A375 (cell line): ENCODE data around the gene OGFOD2. TPM values are rescaled to one million over a fixed set of nuclear protein-coding genes. Genes with fewer than 3 reads are reported as not detected.

Source experiments
- small RNA-seq: library from RNA; depleted of rRNA; stranded (forward); fragments of <200 nt; gene quantifications from one replicate; pipeline ENCODE3, GENCODE V24; 2014
- total RNA-seq: library from RNA; depleted of rRNA; stranded (reverse); fragments of >200 nt; shearing (Covaris generic); gene quantifications from 2 replicates; pipeline ENCODE4 v1.2.3, GENCODE V29; 2014; rRNA removed

Gene OGFOD2
- 37.7 and 38.1 TPM in 2 replicates for total RNA-seq

GRCh38 chr12:122974892-122975789 lies at the start of gene OGFOD2:
Gene OGFOD2, plus strand, starts transcription at chr12:122975244. Its CDS starts 8 bp downstream, at chr12:122975252.

GRCh38 chr12:122965851-122966742 lies 8.9 kb upstream of the OGFOD2 start, which contains the start of gene ABCB9:
Gene ABCB9, minus strand, starts transcription at chr12:122966463. Its CDS starts 6,228 bp downstream, at chr12:122960235.

GRCh38 chr12:122980183-122981035 lies 5.4 kb downstream of the OGFOD2 start, which contains the start of gene ARL6IP4:
Gene ARL6IP4, plus strand, starts transcription at chr12:122980681. Its CDS starts 459 bp downstream, at chr12:122981140.

Small RNAs within 50 kb of the gene (small RNA-seq; reads per million reads assigned to genes)
- not detected for gene ARL6IP4
- not detected for gene MIR4304

Other genes with a start within 250 kb of the OGFOD2 start
- 0.11 TPM in 1 of 2 replicates, not detected in the other for gene HCAR1, start 244.4 kb upstream of the OGFOD2 start, total RNA-seq
- 48.0 and 51.6 TPM in 2 replicates for gene DENR, start 222.4 kb upstream of the OGFOD2 start, total RNA-seq
- gene CCDC62, start 200.7 kb upstream of the OGFOD2 start, total RNA-seq = 0.05 and 0.34 TPM in 2 replicates
- gene HIP1R, start 139.8 kb upstream of the OGFOD2 start, total RNA-seq = 33.1 and 45.6 TPM in 2 replicates
- 73.6 and 74.5 TPM in 2 replicates for gene VPS37B, start 79.1 kb upstream of the OGFOD2 start, total RNA-seq
- 39.8 and 40.5 TPM in 2 replicates for gene ABCB9, start 8.8 kb upstream of the OGFOD2 start, total RNA-seq
- 340 and 361 TPM in 2 replicates for gene ARL6IP4, start 5.4 kb downstream of the OGFOD2 start, total RNA-seq
- 5.8 and 6.4 TPM in 2 replicates for gene PITPNM2, start 175.8 kb downstream of the OGFOD2 start, total RNA-seq